Measurements from ENCODE around the gene SBK1. TPM values are rescaled to one million over a fixed set of nuclear protein-coding genes. Genes with fewer than 3 reads are reported as not detected.
A peak's percentile ranks its signal among the peaks of the same experiment; 100 is the strongest.

Gene SBK1
- total and polyA plus RNA-seq, 5 experiments from 2014 or later, result 5.7 to 21.3 (median 19.9) TPM

DNA sequence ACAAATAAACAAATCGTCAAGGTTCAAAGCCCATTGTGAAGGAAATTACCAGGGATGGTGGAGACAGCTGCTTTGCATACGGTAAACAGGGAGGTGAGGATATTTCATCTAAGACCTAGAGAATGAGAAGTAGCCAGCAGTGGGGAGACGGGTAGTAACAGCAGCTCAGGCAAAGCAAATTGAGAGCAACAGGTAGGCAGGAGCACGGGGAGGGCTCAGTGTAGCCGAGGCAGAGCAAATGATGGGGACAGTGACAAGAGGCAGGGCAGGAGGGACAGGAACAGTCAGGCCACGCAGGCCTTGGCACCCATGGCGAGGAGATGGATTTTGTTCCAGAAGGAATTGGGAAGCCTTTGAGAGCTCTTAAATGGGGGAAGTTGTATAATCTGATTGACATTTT is 29.0 kb upstream of the SBK1 start:
- no peak for ATAC-seq
- Mint-ChIP-seq H3K36me3 (no peaks in the 10 kb centered on the region), H3K9me3 (no peaks in the 10 kb centered on the region), H3K4me1 (peaks cover 18 to 50% (median 30%) of the 10 kb centered on the region in 4 donors), H3K27ac (peak overlapping the region in 2 of 10 donors; percentile 13 to 65), H3K27me3 (peaks cover 0 to 13% (median 2%) of the 10 kb centered on the region in 5 donors), H3K4me3 (no peak overlapping the region)
- POLR2A ChIA-PET, result interaction anchor here (0.6 to 1.1 kb wide), 2 partner anchors 14 to 45 kb away, joined by 3 to 8 read pairs; no protein-coding TSS in a partner anchor
- no peak for DNase-seq

DNA sequence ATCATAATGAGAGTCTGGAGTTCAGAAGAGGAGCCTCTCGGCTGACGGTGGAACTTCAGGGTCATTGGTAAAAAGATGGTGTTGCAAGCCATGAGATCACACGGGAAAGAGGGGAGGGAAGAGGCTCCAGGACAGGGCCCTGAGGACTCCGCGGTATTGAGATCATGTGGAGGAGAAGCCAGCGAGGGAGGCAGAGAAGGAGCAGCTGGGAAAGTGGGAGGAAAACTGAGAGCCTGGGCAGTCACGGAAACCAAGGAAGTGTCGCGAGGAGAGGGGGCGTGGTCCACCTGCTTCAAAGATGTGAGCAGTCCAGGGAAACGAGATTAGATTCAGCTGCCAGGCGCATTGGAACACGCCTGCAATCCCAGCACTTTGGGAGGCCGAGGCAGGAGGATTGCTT is 27.7 kb upstream of the SBK1 start:
- POLR2A ChIA-PET, result interaction anchor here (2.2 kb wide), 1 partner anchor 12 kb away, joined by 7 read pairs; no protein-coding TSS in a partner anchor
- H3K4me1 Mint-ChIP-seq, result peaks cover 15 to 45% (median 25%) of the 10 kb centered on the region in 4 donors
- no peaks in the 10 kb centered on the region for H3K36me3 Mint-ChIP-seq
- peaks cover 0 to 13% (median 2%) of the 10 kb centered on the region in 5 donors for H3K27me3 Mint-ChIP-seq
- H3K9me3 Mint-ChIP-seq, result no peaks in the 10 kb centered on the region
- ATAC-seq, result no peak
- H3K4me3 Mint-ChIP-seq, result peak overlapping the region in 3 of 10 donors; percentile 15 to 31 (median 22)
- no peak for DNase-seq
- peak overlapping the region in 5 of 10 donors; percentile 3 to 59 (median 13) for H3K27ac Mint-ChIP-seq

DNA sequence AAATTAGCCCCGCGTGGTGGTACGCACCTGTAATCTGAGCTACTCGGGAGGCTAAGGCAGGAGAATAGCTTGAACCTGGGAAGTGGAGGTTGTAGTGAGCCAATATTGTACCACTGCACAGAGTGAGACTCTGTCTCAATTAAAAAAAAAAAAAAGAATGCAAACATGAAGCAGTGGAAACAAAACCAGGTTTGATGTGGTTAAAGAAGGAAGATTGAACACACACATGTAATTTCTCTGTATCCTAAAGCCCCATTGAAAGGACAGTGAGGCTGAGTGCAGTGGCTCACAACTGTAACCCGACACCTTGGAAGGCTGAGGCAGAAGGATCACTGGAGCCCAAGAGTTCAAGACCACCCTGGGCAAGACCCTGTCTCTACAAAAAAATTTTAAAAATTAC is 26.5 kb upstream of the SBK1 start:
- Mint-ChIP-seq H3K27me3 (peaks cover 0 to 12% (median 2%) of the 10 kb centered on the region in 5 donors), H3K9me3 (no peaks in the 10 kb centered on the region), H3K36me3 (no peaks in the 10 kb centered on the region), H3K4me3 (peak overlapping the region in 7 of 10 donors; percentile 6 to 56 (median 33)), H3K27ac (peak overlapping the region in 2 of 10 donors; percentile 32 to 40), H3K4me1 (peaks cover 11 to 34% (median 18%) of the 10 kb centered on the region in 4 donors)
- ATAC-seq (peak; percentile 66 to 86), DNase-seq (peak in 3 of 10 donors; percentile 21 to 49 (median 48))
- POLR2A ChIA-PET, result interaction anchor here (0.6 to 2.2 kb wide), 7 partner anchors 9 to 1727 kb away, joined by 3 to 7 read pairs (median 4); no protein-coding TSS in a partner anchor

DNA sequence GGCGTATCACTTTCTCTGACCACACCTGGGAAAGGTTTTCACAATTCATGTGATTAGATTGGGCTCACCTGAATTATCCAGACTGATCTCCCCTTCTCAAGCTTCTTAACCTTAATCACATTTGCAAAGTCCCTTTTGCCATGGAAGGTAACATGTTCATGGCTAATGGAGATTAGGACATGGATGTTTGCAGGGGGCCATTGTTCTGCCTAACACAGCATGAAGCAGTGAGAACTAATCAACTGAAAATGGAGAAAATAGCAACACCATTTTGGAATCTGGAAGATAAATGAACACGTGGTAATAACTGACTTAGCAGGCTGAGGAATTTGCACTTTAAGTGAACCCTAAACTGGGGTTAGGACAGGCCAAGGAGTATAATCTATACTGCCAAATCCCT is 25.0 kb upstream of the SBK1 start:
- ATAC-seq, result no peak

DNA sequence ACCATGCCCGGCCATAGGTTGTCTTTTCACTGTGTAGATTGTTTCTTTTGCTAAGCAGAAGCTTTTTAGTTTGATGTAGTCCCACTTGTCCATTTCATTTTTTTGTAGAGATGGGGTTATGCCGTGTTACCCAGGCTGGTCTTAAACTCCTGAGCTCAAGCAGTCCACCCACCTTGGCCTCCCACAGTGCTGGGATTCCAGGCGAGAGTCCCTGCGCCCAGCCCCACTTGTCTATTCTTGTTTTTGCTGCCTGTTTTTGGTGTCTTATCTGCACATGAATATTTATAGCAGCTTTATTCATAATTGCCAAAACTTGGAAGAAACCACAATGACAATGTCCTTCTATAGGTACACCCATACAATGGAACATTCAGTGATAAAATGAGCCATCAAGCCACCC is 18.8 kb upstream of the SBK1 start:
- no peak for ATAC-seq
- Mint-ChIP-seq H3K9me3 (no peaks in the 10 kb centered on the region), H3K27ac (peak overlapping the region in 7 of 10 donors; percentile 8 to 40 (median 28)), H3K36me3 (no peaks in the 10 kb centered on the region), H3K4me1 (peaks cover 26 to 44% (median 33%) of the 10 kb centered on the region in 4 donors), H3K27me3 (peaks cover 0 to 10% (median 0%) of the 10 kb centered on the region in 5 donors), H3K4me3 (no peak overlapping the region)
- POLR2A ChIA-PET, result no interaction called here
- no peak for DNase-seq

More for the DNA sequence above, 25.0 kb upstream of the SBK1 start:
- H3K27ac Mint-ChIP-seq, result no peak overlapping the region
- no peaks in the 10 kb centered on the region for H3K36me3 Mint-ChIP-seq
- H3K4me1 Mint-ChIP-seq, result peaks cover 11 to 29% (median 17%) of the 10 kb centered on the region in 4 donors
- H3K4me3 Mint-ChIP-seq, result no peak overlapping the region
- H3K27me3 Mint-ChIP-seq, result peaks cover 0 to 9% (median 0%) of the 10 kb centered on the region in 5 donors
- POLR2A ChIA-PET, result no interaction called here
- H3K9me3 Mint-ChIP-seq, result no peaks in the 10 kb centered on the region
- DNase-seq, result no peak

DNA sequence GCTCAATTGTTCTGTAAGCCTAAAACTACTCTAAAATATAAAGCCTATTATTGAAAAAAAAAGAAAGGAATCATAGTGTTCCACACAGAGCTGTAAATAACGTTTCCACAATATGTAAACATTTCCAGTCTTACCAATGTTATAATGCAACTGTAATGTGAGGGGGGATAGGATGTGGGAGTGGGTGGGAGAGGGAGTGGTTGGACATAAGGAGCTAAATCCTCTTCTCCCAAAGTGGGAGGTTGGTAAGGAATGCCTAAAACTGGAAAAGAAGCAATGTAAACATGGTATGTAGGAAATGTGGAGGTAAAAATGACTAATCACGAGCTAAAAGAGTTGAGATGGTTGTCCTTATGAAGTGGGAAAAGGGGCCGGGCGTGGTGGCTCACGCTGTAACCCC is 17.6 kb upstream of the SBK1 start:
- Mint-ChIP-seq H3K4me1 (peaks cover 29 to 55% (median 42%) of the 10 kb centered on the region in 4 donors), H3K36me3 (no peaks in the 10 kb centered on the region), H3K9me3 (no peaks in the 10 kb centered on the region), H3K4me3 (no peak overlapping the region), H3K27me3 (peaks cover 0 to 10% (median 0%) of the 10 kb centered on the region in 5 donors), H3K27ac (peak overlapping the region in 9 of 10 donors; percentile 9 to 90 (median 60))
- DNase-seq, result no peak
- ATAC-seq, result no peak
- POLR2A ChIA-PET, result interaction anchor here (1.0 to 29.8 kb wide), 2 partner anchors 9 to 32 kb away, joined by 4 to 888 read pairs; partner anchors contain the start of gene SBK1

DNA sequence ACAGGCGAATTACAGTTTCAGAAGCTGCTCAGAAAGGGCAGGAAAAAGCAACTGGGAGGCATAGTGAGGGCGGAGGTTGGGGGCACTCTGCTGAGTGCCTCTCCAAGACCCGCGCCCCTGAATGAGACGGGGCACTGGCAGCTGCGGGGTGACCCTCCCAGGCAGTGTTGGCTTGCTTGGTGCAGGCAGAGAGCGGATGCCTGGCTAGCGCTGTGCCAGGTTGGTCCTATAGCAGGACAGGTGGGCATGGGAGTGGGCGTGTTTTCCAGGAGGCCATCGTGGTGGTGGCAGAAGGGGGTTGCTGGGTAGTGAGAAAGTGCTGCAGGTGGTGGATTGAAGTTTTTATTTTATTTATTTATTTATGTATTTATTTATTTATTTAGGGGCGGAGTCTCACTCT is 16.0 kb upstream of the SBK1 start:
- no peak for DNase-seq
- no peak for ATAC-seq
- H3K4me1 Mint-ChIP-seq, result peaks cover 29 to 57% (median 44%) of the 10 kb centered on the region in 4 donors
- no peaks in the 10 kb centered on the region for H3K36me3 Mint-ChIP-seq
- H3K9me3 Mint-ChIP-seq, result no peaks in the 10 kb centered on the region
- H3K27me3 Mint-ChIP-seq, result peaks cover 0 to 10% (median 0%) of the 10 kb centered on the region in 5 donors
- POLR2A ChIA-PET, result interaction anchor here (0.6 to 29.8 kb wide), 10 partner anchors 10 to 216 kb away, joined by 3 to 888 read pairs (median 14); partner anchors contain the start of genes CLN3, SBK1 and XPO6
- peak overlapping the region; percentile 74 to 98 (median 94) for H3K27ac Mint-ChIP-seq
- H3K4me3 Mint-ChIP-seq, result peak overlapping the region; percentile 39 to 88 (median 70)

DNA sequence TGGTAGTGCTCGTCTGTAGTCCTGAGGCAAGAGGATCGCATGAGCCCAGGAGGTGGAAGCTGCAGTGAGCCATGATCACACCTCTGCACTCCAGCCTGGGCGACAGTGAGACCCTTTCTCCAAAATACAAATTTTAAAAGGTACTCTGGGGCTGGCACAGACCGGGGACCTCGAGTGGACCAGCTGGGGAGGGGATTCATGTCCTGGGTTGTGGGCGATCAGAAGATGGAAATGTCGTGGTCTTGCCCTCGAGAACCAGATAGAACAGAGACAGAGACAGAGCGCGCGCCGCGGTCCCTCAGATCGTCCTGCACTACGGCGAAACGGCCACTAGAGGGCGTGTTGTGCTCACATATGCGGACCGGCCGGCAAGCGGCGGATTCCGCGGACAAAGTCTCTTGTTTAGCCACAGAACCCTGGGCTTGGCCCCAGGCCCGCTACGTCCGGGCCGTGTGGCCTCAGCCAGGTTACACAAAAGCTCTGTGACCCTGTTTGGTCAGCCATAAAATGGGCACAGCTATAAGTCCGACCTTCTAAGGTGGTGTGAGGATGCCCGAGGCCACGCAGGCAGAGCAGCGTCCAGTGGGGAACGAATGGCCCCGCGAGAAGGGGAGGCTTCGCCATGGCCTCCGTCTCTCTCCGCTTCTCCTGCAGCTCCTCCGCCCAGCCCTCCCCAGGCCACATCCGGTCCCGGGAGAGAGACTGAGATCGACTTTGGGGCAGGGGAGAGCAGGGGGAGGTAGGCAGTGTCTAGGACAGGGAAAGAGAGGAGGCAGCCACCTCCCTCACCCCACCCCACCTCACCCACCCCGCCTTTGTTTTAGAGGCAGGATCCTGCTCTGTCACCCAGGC is 14.6 kb upstream of the SBK1 start:
- H3K36me3 Mint-ChIP-seq, result no peaks in the 10 kb centered on the region
- peak overlapping the region; percentile 70 to 88 (median 82) for H3K4me3 Mint-ChIP-seq
- H3K9me3 Mint-ChIP-seq, result no peaks in the 10 kb centered on the region
- ATAC-seq, result peak; percentile 73 to 76
- DNase-seq, result peak; percentile 69 to 95 (median 84)
- H3K27ac Mint-ChIP-seq, result peak overlapping the region; percentile 90 to 99 (median 97)
- POLR2A ChIA-PET, result interaction anchor here (0.6 to 29.8 kb wide), 22 partner anchors 9 to 1074 kb away, joined by 3 to 888 read pairs (median 4); partner anchors contain the start of genes CLN3, SBK1, SGF29 and XPO6
- H3K27me3 Mint-ChIP-seq, result peaks cover 0 to 10% (median 0%) of the 10 kb centered on the region in 5 donors
- peaks cover 32 to 62% (median 47%) of the 10 kb centered on the region in 4 donors for H3K4me1 Mint-ChIP-seq

DNA sequence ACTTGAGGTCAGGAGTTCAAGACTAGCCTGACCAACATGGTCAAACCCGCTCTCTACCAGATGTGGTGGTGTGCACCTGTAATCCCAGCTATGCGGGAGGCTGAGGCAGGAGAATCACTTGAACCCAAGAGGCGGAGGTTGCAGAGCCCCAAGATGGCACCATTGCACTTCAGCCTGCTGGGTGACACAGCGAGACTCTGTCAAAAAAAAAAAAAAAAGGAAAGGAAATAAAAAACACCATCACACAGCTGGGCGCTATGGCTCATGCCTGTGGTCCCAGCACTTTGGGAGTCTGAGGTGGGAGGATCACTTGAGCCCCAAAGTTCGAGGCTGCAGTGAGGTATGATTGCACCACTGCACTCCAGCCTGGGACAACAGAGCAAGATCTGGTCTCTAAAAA is 13.3 kb upstream of the SBK1 start:
- Mint-ChIP-seq H3K4me3 (peak overlapping the region; percentile 18 to 80 (median 44)), H3K27me3 (peaks cover 0 to 10% (median 0%) of the 10 kb centered on the region in 5 donors), H3K9me3 (no peaks in the 10 kb centered on the region), H3K27ac (peak overlapping the region; percentile 19 to 84 (median 74)), H3K36me3 (no peaks in the 10 kb centered on the region), H3K4me1 (peaks cover 30 to 58% (median 46%) of the 10 kb centered on the region in 4 donors)
- ATAC-seq, result no peak
- peak in 5 of 10 donors; percentile 8 to 69 (median 51) for DNase-seq
- POLR2A ChIA-PET, result interaction anchor here (0.6 to 29.8 kb wide), 6 partner anchors 11 to 275 kb away, joined by 4 to 888 read pairs (median 4); partner anchors contain the start of genes SBK1 and SGF29

DNA sequence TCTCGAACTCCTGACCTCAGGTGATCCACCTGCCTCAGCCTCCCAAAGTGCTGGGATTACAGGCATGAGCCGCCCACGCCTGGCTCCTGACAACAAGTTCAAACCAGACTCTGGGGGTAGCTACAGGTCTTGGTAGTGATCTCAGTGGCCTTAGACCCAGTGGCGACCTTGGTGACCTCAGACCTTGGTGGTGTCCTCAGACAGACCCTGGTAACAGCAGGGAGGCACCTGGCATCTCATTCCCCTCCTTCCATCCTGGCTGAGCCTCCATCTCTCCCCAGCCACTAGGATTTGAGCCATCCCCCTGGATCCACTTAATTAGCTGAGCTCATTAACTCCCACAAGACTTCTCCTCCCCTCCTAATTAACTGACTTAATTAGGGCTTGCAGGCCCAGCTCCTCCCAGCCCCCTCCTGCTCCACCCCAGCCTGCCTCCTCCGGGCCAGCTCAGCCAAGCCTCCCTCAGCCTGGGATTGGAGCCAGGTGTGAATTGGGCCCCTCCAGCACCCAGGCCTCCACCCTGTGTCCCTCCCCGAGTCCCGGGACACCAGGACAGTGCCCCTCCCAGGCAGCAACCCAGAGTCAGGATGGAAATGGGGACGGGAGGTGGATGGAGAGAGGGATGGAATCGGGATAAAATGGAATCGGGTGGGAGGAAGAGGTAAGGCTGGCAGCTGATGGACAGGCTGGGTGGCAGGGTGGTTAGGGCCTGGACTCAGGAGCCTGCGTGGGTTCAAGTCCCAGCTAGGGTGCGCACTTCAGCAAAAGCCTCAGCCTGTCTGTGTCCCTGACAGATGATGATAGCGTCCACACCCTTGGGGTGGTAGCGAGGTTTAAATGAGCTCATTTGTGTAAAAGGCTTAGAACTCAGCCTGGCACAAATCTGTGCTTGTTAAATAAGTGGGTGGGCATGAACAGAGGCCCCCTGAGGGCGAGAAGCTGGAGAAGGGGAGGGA is 11.2 kb upstream of the SBK1 start:
- H3K27me3 Mint-ChIP-seq, result peaks cover 0 to 2% (median 0%) of the 10 kb centered on the region in 5 donors
- H3K27ac Mint-ChIP-seq, result peak overlapping the region in 6 of 10 donors; percentile 53 to 84 (median 78)
- H3K36me3 Mint-ChIP-seq, result no peaks in the 10 kb centered on the region
- POLR2A ChIA-PET, result interaction anchor here (29.8 kb wide), 1 partner anchor 25 kb away, joined by 888 read pairs; the partner anchor contains the start of gene SBK1
- DNase-seq (no peak), ATAC-seq (no peak)
- H3K9me3 Mint-ChIP-seq, result no peaks in the 10 kb centered on the region
- H3K4me3 Mint-ChIP-seq, result no peak overlapping the region
- H3K4me1 Mint-ChIP-seq, result peaks cover 20 to 43% (median 33%) of the 10 kb centered on the region in 4 donors

DNA sequence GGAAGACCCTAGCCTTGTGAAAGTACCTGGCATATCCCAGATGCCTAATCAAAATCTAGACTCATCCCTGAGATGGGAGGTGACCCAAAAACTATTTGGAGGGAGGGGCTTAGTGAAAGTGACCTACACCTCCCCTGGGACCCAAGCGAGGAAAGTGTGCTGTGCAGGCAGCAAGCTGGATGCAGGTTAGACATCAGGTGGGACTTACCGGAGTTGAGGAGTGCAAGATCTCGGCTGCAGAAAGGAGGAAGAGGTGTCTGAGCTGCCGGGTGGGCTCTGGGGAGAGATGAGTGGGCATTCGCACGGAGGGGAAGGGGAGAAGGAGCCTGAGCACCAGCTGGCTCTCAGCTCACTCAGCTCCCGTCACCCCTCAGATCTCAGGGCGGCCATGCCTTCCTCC is 10.3 kb upstream of the SBK1 start:
- H3K27ac Mint-ChIP-seq, result peak overlapping the region in 1 of 10 donors; percentile 27
- ATAC-seq, result no peak
- H3K27me3 Mint-ChIP-seq, result no peaks in the 10 kb centered on the region
- DNase-seq, result no peak
- POLR2A ChIA-PET, result interaction anchor here (29.8 kb wide), 1 partner anchor 24 kb away, joined by 888 read pairs; the partner anchor contains the start of gene SBK1
- H3K9me3 Mint-ChIP-seq, result no peaks in the 10 kb centered on the region
- no peak overlapping the region for H3K4me3 Mint-ChIP-seq
- H3K36me3 Mint-ChIP-seq, result no peaks in the 10 kb centered on the region
- H3K4me1 Mint-ChIP-seq, result peaks cover 13 to 34% (median 27%) of the 10 kb centered on the region in 4 donors

All from naive thymus-derived CD8-positive, alpha-beta T cell (primary cell).